Neural crest cell (in vitro differentiated cells): ENCODE measurements around the gene PPP2R3A. TPM values are rescaled to one million over a fixed set of nuclear protein-coding genes. Genes with fewer than 3 reads are reported as not detected.

Experiments used
- DNase-seq: peaks from one replicate; pipeline ENCODE4 v3.0.0; 2021; ENCODE audit warnings: low read depth, mixed read lengths, low spot score
- H3K27ac Mint-ChIP-seq: one replicate; pipeline ENCODE4 v1.8.0; 2021; ENCODE audit warnings: mild to moderate bottlenecking, mixed read lengths; ENCODE audit not compliant: unreplicated experiment
- H3K27me3 Mint-ChIP-seq: 2 replicates; pipeline ENCODE4 v1.8.0; 2021; ENCODE audit warnings: low read depth, mild to moderate bottlenecking, mixed read lengths
- H3K36me3 Mint-ChIP-seq: 2 replicates; pipeline ENCODE4 v1.8.0; 2021; ENCODE audit warnings: low read depth, mild to moderate bottlenecking, mixed read lengths
- H3K4me1 Mint-ChIP-seq: 2 replicates; pipeline ENCODE4 v1.8.0; 2021; ENCODE audit warnings: mixed read lengths
- H3K4me3 Mint-ChIP-seq: one replicate; pipeline ENCODE4 v1.8.0; 2021; ENCODE audit warnings: mild to moderate bottlenecking, mixed read lengths
- H3K9me3 Mint-ChIP-seq: 2 replicates; pipeline ENCODE4 v1.8.0; 2021; ENCODE audit warnings: mixed read lengths
- total RNA-seq: library from RNA; stranded (reverse); gene quantifications from 2 replicates; pipeline ENCODE4 v1.2.1, GENCODE V29; 2021
- TF ChIP-seq, protein P1 (sequence below): fragments of 200-600 bp; sonication (generic); conservative IDR thresholded peaks from 2 replicates; pipeline ENCODE4 v1.5.0; 2021; ENCODE audit warnings: antibody characterized with exemption, mild to moderate bottlenecking

The PPP2R3A gene
- total RNA-seq, 1 donor from 2014 or later = 16.4 TPM

DNA sequence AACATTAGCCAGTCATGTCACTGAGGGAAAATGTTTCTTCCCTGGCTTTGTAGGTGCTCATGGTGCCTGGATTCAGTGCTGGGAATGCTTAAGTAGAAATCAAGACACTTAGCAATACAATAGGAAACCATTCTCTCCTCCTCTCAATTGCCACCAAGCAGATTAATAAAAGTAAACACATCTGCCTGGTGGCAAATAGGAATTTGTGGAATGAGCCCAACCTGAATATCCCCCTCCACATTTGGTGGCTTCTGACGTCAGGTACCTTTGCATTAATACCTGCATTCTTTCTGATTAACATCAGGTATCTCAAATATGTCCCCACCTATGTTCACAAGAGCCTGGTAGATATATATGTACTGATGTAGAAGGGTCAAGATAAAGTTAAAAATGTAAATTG is 42.7 kb downstream of the PPP2R3A start:
- Mint-ChIP-seq H3K4me3 (no peak overlapping the region), H3K9me3 (peaks cover 7% of the 10 kb centered on the region), H3K27me3 (no peaks in the 10 kb centered on the region), H3K4me1 (no peaks in the 10 kb centered on the region), H3K36me3 (peaks cover 21% of the 10 kb centered on the region), H3K27ac (no peak overlapping the region)
- TF ChIP-seq, protein P1, sequence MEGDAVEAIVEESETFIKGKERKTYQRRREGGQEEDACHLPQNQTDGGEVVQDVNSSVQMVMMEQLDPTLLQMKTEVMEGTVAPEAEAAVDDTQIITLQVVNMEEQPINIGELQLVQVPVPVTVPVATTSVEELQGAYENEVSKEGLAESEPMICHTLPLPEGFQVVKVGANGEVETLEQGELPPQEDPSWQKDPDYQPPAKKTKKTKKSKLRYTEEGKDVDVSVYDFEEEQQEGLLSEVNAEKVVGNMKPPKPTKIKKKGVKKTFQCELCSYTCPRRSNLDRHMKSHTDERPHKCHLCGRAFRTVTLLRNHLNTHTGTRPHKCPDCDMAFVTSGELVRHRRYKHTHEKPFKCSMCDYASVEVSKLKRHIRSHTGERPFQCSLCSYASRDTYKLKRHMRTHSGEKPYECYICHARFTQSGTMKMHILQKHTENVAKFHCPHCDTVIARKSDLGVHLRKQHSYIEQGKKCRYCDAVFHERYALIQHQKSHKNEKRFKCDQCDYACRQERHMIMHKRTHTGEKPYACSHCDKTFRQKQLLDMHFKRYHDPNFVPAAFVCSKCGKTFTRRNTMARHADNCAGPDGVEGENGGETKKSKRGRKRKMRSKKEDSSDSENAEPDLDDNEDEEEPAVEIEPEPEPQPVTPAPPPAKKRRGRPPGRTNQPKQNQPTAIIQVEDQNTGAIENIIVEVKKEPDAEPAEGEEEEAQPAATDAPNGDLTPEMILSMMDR = no peak
- no peak for DNase-seq

DNA sequence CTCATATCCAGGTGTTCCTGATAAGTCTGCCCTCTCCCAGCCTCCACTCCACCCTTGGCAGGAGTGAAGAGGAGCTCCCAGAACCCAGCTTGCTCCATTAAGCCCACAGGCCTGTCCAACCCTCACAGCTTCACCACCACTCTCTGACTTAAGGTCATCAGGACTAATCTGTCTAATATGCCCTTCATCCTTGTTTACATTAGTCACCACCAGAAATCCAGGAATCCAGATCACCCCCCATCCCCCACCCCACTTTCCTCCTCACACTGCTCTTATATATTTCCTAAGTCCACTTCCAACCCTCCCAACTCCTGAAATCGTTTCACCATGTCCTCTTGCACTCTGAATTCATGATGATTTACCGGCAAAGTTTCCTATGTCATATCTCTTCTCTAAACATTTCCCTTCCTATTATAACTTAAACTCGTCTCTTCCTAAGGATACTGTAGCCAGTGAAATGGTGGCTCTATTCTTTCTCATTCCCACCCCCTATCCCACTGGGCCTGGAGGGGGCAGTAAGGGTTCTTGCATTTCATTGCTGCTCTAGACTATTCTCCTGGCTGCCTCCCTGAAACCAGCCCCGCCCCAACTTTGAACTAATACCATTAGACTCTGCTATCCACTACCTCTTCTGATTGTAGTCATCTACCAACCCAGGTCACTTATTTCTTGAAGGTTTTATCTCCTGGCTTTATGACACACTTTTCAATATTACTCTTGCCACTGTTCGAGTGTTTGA is 43.4 kb downstream of the PPP2R3A start:
- no peaks in the 10 kb centered on the region for H3K27me3 Mint-ChIP-seq
- H3K27ac Mint-ChIP-seq = no peak overlapping the region
- no peaks in the 10 kb centered on the region for H3K4me1 Mint-ChIP-seq
- H3K4me3 Mint-ChIP-seq = no peak overlapping the region
- TF ChIP-seq, protein P1 = no peak
- DNase-seq = no peak
- H3K36me3 Mint-ChIP-seq = peaks cover 20% of the 10 kb centered on the region
- H3K9me3 Mint-ChIP-seq = peaks cover 3% of the 10 kb centered on the region

DNA sequence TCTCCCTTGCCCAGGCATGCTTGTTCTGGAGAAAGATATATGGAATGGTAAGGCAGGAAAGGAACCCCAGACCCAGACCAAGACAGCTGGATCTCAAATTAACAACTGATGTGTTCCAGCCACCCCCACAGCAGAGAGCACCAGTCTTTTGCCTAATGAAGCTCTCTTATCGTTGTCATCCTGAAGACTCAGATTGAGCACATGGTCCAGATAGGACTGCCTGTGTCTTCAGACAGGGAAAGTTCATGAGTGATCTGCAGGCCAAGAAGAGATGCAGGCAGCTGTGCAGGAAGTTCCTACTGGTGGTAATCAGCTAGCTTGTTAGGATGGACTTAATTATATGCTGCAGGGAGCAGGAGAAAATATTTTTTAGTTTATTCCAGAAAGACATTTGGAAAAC is 53.3 kb downstream of the PPP2R3A start:
- Mint-ChIP-seq H3K36me3 (peaks cover 7% of the 10 kb centered on the region), H3K4me3 (no peak overlapping the region), H3K9me3 (peaks cover 3% of the 10 kb centered on the region), H3K27ac (no peak overlapping the region), H3K27me3 (no peaks in the 10 kb centered on the region), H3K4me1 (no peaks in the 10 kb centered on the region)
- TF ChIP-seq, protein P1 = no peak
- no peak for DNase-seq

DNA sequence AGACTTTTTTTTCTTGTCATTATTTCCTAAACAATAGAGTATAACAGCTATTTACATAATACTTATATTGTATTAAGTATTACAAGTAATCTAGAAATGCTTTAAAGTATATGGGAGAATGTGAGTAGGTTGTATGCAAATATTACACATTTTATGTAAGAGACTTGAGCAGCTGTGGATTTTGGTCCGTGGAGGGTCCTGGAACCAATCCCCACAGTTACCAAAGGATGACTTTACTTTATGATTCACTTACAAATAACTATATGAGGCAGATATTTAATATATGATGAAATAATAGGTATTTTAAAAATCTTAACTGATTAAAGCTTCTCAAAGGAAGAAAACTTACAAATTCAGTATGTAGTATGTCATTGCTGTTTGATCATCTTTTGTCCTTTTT is 56.3 kb downstream of the PPP2R3A start:
- Mint-ChIP-seq H3K4me3 (no peak overlapping the region), H3K9me3 (no peaks in the 10 kb centered on the region), H3K27me3 (no peaks in the 10 kb centered on the region)

DNA sequence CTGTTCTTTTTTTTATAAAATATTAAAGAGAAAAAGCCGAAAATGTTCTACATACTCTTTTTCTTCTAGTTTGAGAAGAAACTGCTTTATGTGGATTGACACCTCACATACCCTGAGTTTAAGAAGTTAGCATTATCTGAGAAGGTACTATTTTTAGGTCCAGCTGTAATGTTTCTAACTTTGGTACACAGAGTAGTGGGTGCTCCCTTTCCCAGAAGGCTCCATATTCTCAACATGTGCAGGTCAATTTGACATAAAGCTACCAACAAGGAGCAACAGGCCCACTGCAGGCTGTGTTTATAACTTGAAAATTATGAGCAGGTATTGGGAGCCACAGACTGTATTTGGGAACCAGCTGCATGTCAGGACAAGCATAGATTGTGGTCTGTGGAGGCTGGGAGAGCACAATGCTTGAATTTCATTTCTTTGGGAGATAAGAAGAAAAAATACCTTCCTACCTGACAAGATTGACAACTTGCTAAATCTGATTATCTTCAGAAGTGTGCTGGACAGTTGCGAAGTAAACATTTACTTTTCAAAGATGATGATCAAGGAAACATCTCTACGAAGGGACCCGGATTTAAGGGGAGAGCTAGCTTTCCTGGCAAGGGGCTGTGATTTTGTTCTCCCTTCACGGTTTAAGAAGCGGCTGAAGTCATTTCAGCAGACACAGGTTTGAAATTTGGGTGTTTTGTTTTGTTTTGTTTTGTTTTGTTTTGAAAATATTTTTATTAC is 57.2 kb downstream of the PPP2R3A start:
- TF ChIP-seq, protein P1 = no peak
- H3K27me3 Mint-ChIP-seq = no peaks in the 10 kb centered on the region
- H3K36me3 Mint-ChIP-seq = no peaks in the 10 kb centered on the region
- H3K4me3 Mint-ChIP-seq = no peak overlapping the region
- no peak overlapping the region for H3K27ac Mint-ChIP-seq
- DNase-seq = no peak
- H3K4me1 Mint-ChIP-seq = no peaks in the 10 kb centered on the region
- no peaks in the 10 kb centered on the region for H3K9me3 Mint-ChIP-seq

More for the DNA sequence above, 56.3 kb downstream of the PPP2R3A start:
- no peaks in the 10 kb centered on the region for H3K4me1 Mint-ChIP-seq
- DNase-seq = no peak
- no peak overlapping the region for H3K27ac Mint-ChIP-seq
- TF ChIP-seq, protein P1 = no peak
- no peaks in the 10 kb centered on the region for H3K36me3 Mint-ChIP-seq
